ENCODE results near the gene ENTPD8. TPM values are rescaled to one million over a fixed set of nuclear protein-coding genes. Genes with fewer than 3 reads are reported as not detected.

Gene ENTPD8
- total and polyA plus RNA-seq, 2 of the 4 experiments (the other 2 are of a cell fraction) = 0.07 TPM; not detected in 1

- H2BK120ac ChIP-seq (ENCODE audit: low read depth, low read length) = no peak overlapping the region
- ATAC-seq (ENCODE audit: low read depth) = no peak
- no TSS peak for BruUV-seq (replicated peaks)
- H3K79me1 ChIP-seq (ENCODE audit: low read depth in 1 of 2, low read length in 2 of 2) = no peaks in the 10 kb centered on the region
- TF ChIP-seq RFX5 (IDR thresholded peaks at IDR 0.05; ENCODE audit: low read depth, low read length) (no peak), ELK1 (IDR thresholded peaks at IDR 0.05; ENCODE audit: borderline replicate concordance, low read depth, low read length) (no peak), USF2 (IDR thresholded peaks at IDR 0.05; ENCODE audit: low read depth, low read length) (no peak), CHD1 (IDR thresholded peaks at IDR 0.05; ENCODE audit: low read depth, low read length) (no peak), CTCF (conservative IDR thresholded peaks at IDR 0.05; ENCODE audit: low read depth, low read length) (no peak), NFE2L2 (IDR thresholded peaks at IDR 0.05; ENCODE audit: low read depth, low read length) (no peak), SMC3 (IDR thresholded peaks at IDR 0.05; ENCODE audit: low read depth, low read length) (no peak), FOS (IDR thresholded peaks at IDR 0.05; ENCODE audit: low read depth, low read length) (no peak), POLR2A (IDR thresholded peaks at IDR 0.05; ENCODE audit: low read depth, low read length) (no peak), MAFK (IDR thresholded peaks at IDR 0.05; ENCODE audit: low read depth, low read length) (no peak), RCOR1 (IDR thresholded peaks at IDR 0.05; ENCODE audit: insufficient replicate concordance, low read length) (no peak)
- no peak overlapping the region for H3K27ac ChIP-seq (ENCODE audit: insufficient read depth, low read length)
- no peak overlapping the region for H2AK5ac ChIP-seq (ENCODE audit: low read depth, low read length)
- no peaks in the 10 kb centered on the region for H3K9me1 ChIP-seq (ENCODE audit: insufficient read depth, low read length)
- no peak overlapping the region for H3K18ac ChIP-seq (ENCODE audit: low read depth, low read length)
- 56% methylated on average over 6 of the region's 19 CpGs; no CpG with 5 or more reads in 1 of the 2 experiments for WGBS, 2 experiments (ENCODE audit: extremely low coverage in 2 of 2, insufficient read length in 1 of 2)
- no peak overlapping the region for H3K4ac ChIP-seq (ENCODE audit: low read depth, low read length)
- H2BK5ac ChIP-seq (ENCODE audit: low read depth, low read length, poor library complexity, severe bottlenecking) = no peak overlapping the region
- H3K14ac ChIP-seq (replicated peaks; ENCODE audit: low read depth, low read length) = no peak overlapping the region
- H3K36me3 ChIP-seq (ENCODE audit: control insufficient read depth, insufficient read depth, low read length) = no peaks in the 10 kb centered on the region
- H3K4me3 ChIP-seq (ENCODE audit: insufficient read depth, low read depth, low read length) = no peak overlapping the region
- ChIA-PET POLR2A (ENCODE audit: unreplicated experiment) (no interaction called here), CTCF (no interaction called here)
- dilution Hi-C loops (cut with HindIII; ENCODE audit: low sequenced_read_pairs, unreplicated experiment) = no loop called here
- H4K5ac ChIP-seq (ENCODE audit: low read depth, low read length) = no peak overlapping the region
- peak overlapping the region; percentile 42 for H2AK9ac ChIP-seq (replicated peaks; ENCODE audit: low read depth, low read length, poor library complexity)
- H2BK20ac ChIP-seq (ENCODE audit: low read depth, low read length) = no peak overlapping the region
- in situ Hi-C loops (cut with MboI; ENCODE audit: low sequenced_read_pairs) = no loop called here
- no peak overlapping the region for H4K8ac ChIP-seq (ENCODE audit: low read depth in 2 of 2, low read length in 2 of 2)
- H3K4me2 ChIP-seq (ENCODE audit: low read depth, low read length) = no peak overlapping the region
- no peak overlapping the region for H3K23ac ChIP-seq (ENCODE audit: low read depth, low read length)
- H3K9me3 ChIP-seq (ENCODE audit: control insufficient read depth, insufficient read depth, low read length) = no peaks in the 10 kb centered on the region
- peaks cover 5% of the 10 kb centered on the region for H3K4me1 ChIP-seq (ENCODE audit: control insufficient read depth, insufficient read depth, low read length)
- H3K56ac ChIP-seq (ENCODE audit: extremely low read depth, insufficient read depth, low read length) = no peak overlapping the region
- intact Hi-C loops (cut with micrococcal nuclease) = no loop called here
- no peaks in the 10 kb centered on the region for H4K20me1 ChIP-seq (ENCODE audit: insufficient read depth, low read length)
- no peaks in the 10 kb centered on the region for H3K27me3 ChIP-seq (ENCODE audit: control insufficient read depth, insufficient read depth, low read length)
- H4K91ac ChIP-seq (ENCODE audit: insufficient read depth, low read depth, low read length) = no peak overlapping the region
- H3K9ac ChIP-seq (ENCODE audit: low read depth, low read length) = no peak overlapping the region
- H2BK15ac ChIP-seq (ENCODE audit: low read depth, low read length) = no peak overlapping the region
- DNase-seq = no peak
- H2AFZ ChIP-seq (replicated peaks; ENCODE audit: low read length, poor library complexity) = no peak overlapping the region
Measured at GRCh38 chr9:137433349-137433915, 7.7 kb downstream of the ENTPD8 start.

Data from IMR-90 (cell line).